Right lobe of liver (tissue), 4 donors: Measurements from ENCODE around the gene PCK1.

ENCODE experiments used
- POLR2A ChIP-seq: fragments of 450-650 bp; IDR thresholded peaks from one replicate; pipeline ENCODE4 v1.6.1; 2017; ENCODE audit warnings: antibody characterized with exemption, mild to moderate bottlenecking
- TF ChIP-seq, protein P1 (sequence below), 4 donors: fragments of 200-600 bp in 3 of 4; fragments of 450-650 bp in 1 of 4; IDR thresholded peaks; one replicate each; pipeline versions ENCODE4 v1.5.1 to v1.8.0; 2016 to 2022; ENCODE audit warnings: antibody characterized with exemption in 4 of 4, mild to moderate bottlenecking in 2 of 4
- donor health status: DM: no; HTN: no; CAD: no.
- donor health status: DM: no; HTN: no; CAD: no.
- donor health status: DM: no; HTN: yes; CAD: no.

DNA sequence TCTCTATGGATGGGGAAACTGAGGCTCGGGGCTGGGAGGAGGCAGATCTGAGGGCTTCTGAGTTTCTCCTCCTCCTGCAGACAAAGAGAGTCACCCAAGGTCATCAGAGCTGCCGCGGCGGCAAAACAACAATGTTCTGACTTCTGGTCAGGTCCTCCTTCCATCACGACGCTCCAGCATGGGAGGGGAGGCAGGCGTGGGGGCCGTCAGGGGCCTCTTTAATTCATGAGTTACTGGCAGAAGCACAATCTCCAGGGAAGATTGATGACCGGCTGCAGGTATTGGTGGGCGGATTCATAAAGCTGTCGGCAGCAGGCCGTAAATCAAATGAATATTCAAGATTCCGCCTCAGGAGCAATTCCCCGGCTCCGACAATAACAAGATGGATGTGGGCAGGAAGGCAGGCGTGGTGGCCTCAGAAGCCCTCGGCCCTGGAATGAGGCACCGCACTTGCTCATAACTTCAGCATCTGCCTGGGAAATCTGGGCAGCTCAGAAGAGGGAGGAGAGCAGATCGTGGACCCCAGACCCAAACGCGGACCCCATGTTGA, 19.1 kb downstream of the PCK1 start:
- TF ChIP-seq, protein P1, sequence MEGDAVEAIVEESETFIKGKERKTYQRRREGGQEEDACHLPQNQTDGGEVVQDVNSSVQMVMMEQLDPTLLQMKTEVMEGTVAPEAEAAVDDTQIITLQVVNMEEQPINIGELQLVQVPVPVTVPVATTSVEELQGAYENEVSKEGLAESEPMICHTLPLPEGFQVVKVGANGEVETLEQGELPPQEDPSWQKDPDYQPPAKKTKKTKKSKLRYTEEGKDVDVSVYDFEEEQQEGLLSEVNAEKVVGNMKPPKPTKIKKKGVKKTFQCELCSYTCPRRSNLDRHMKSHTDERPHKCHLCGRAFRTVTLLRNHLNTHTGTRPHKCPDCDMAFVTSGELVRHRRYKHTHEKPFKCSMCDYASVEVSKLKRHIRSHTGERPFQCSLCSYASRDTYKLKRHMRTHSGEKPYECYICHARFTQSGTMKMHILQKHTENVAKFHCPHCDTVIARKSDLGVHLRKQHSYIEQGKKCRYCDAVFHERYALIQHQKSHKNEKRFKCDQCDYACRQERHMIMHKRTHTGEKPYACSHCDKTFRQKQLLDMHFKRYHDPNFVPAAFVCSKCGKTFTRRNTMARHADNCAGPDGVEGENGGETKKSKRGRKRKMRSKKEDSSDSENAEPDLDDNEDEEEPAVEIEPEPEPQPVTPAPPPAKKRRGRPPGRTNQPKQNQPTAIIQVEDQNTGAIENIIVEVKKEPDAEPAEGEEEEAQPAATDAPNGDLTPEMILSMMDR (IDR thresholded peaks at IDR 0.05): no peak
- TF ChIP-seq POLR2A: no peak
